ENCODE results near the gene ALG3.

ALG3 gene

GRCh38 chr3:184228376-184229137, 20.2 kb downstream of the ALG3 start:
- no peak for DNase-seq
- intact Hi-C loops (cut with DNase I; ENCODE audit: low total_unique reads), result no loop called here
- Histone ChIP-seq H3K9me3 (no peaks in the 10 kb centered on the region), H3K4me3 (peak overlapping the region in 1 of 2 donors; percentile 63), H3K27me3 (peaks cover 8 to 67% of the 10 kb centered on the region in 2 donors), H3K36me3 (no peaks in the 10 kb centered on the region), H3K27ac (no peak overlapping the region), H3K4me1 (peaks cover 0 to 26% (median 23%) of the 10 kb centered on the region in 4 donors)
- no peak for TF ChIP-seq CTCF (IDR thresholded peaks at IDR 0.05)

- Histone ChIP-seq H3K4me1 (peaks cover 0 to 26% (median 23%) of the 10 kb centered on the region in 4 donors), H3K27me3 (peaks cover 8 to 57% of the 10 kb centered on the region in 2 donors), H3K4me3 (no peak overlapping the region), H3K9me3 (no peaks in the 10 kb centered on the region), H3K36me3 (no peaks in the 10 kb centered on the region), H3K27ac (no peak overlapping the region)
- no peak for DNase-seq
- intact Hi-C loops (cut with DNase I; ENCODE audit: low total_unique reads), result no loop called here
- peak; percentile 30 to 53 for TF ChIP-seq CTCF (IDR thresholded peaks at IDR 0.05)
These were observed 21.3 kb downstream of the ALG3 start for GRCh38 chr3:184227481-184227935.

- peaks cover 0 to 41% of the 10 kb centered on the region in 2 donors for H3K27me3 ChIP-seq
- intact Hi-C loops (cut with DNase I; ENCODE audit: low total_unique reads), result no loop called here
- no peak for DNase-seq
- TF ChIP-seq CTCF (IDR thresholded peaks at IDR 0.05), result no peak
- H3K4me3 ChIP-seq, result no peak overlapping the region
- no peaks in the 10 kb centered on the region for H3K36me3 ChIP-seq
- peaks cover 0 to 4% (median 3%) of the 10 kb centered on the region in 4 donors for H3K4me1 ChIP-seq
- no peak overlapping the region for H3K27ac ChIP-seq
- no peaks in the 10 kb centered on the region for H3K9me3 ChIP-seq
These were observed 24.8 kb downstream of the ALG3 start for GRCh38 chr3:184223946-184224345.

- no peaks in the 10 kb centered on the region for H3K4me1 ChIP-seq
- intact Hi-C loops (cut with DNase I; ENCODE audit: low total_unique reads), result no loop called here
- no peaks in the 10 kb centered on the region for H3K36me3 ChIP-seq
- DNase-seq, result no peak
- H3K9me3 ChIP-seq, result no peaks in the 10 kb centered on the region
- no peak overlapping the region for H3K4me3 ChIP-seq
- no peak overlapping the region for H3K27ac ChIP-seq
- H3K27me3 ChIP-seq, result peaks cover 0 to 30% of the 10 kb centered on the region in 2 donors
- no peak for TF ChIP-seq CTCF (IDR thresholded peaks at IDR 0.05)
These were observed 26.2 kb downstream of the ALG3 start for GRCh38 chr3:184222521-184222920.

GRCh38 chr3:184218814-184219213, 29.9 kb downstream of the ALG3 start:
- DNase-seq, result no peak
- Histone ChIP-seq H3K36me3 (no peaks in the 10 kb centered on the region), H3K4me3 (no peak overlapping the region), H3K4me1 (no peaks in the 10 kb centered on the region), H3K27me3 (peaks cover 0 to 17% of the 10 kb centered on the region in 2 donors), H3K27ac (no peak overlapping the region), H3K9me3 (no peaks in the 10 kb centered on the region)
- intact Hi-C loops (cut with DNase I; ENCODE audit: low total_unique reads), result no loop called here
- no peak for TF ChIP-seq CTCF (IDR thresholded peaks at IDR 0.05)

Measured in tibial artery (tissue), 4 donors.